HUES64 (cell line): Measurements from ENCODE around the gene CSF1R.

Experiments
- H3K27ac ChIP-seq: 2 replicates; pipeline ENCODE4 v1.7.0; 2013; ENCODE audit warnings: low read depth, low read length, inconsistent platforms
- H3K27me3 ChIP-seq: 2 replicates; pipeline ENCODE4 v1.6.1; 2013; ENCODE audit warnings: mild to moderate bottlenecking, low read length; ENCODE audit not compliant: insufficient read depth
- H3K36me3 ChIP-seq: 2 replicates; pipeline ENCODE4 v1.6.1; 2013; ENCODE audit warnings: mild to moderate bottlenecking, low read length; ENCODE audit not compliant: insufficient read depth
- H3K4me1 ChIP-seq: 2 replicates; pipeline ENCODE4 v1.6.1; 2013; ENCODE audit warnings: mild to moderate bottlenecking, low read length, moderate library complexity; ENCODE audit not compliant: insufficient read depth
- H3K4me3 ChIP-seq: 2 replicates; pipeline ENCODE4 v1.5.1; 2013; ENCODE audit warnings: mild to moderate bottlenecking, low read length, moderate library complexity
- H3K9ac ChIP-seq: 2 replicates; pipeline ENCODE4 v1.6.1; 2013; ENCODE audit warnings: mild to moderate bottlenecking, low read depth, low read length
- H3K9me3 ChIP-seq: 2 replicates; pipeline ENCODE4 v1.6.1; 2013; ENCODE audit warnings: low read depth, low read length; ENCODE audit not compliant: insufficient read depth
- WGBS: fragments of 150-250, 120-280 bp; methylation state at CpG from one replicate; pipeline ENCODE4 v1.1.7; 2013; ENCODE audit warnings: missing lambda C conversion rate; 5-methylcytosine and 5-hydroxymethylcytosine counted together

Gene CSF1R

GRCh38 chr5:150059623-150060022 lies 26.7 kb downstream of the CSF1R start:
- Histone ChIP-seq H3K9ac (no peak overlapping the region), H3K4me1 (peaks cover 12% of the 10 kb centered on the region), H3K27ac (no peak overlapping the region), H3K36me3 (peaks cover 7% of the 10 kb centered on the region; the same call in 1 of the 2 replicates), H3K4me3 (no peak overlapping the region), H3K27me3 (no peaks in the 10 kb centered on the region), H3K9me3 (no peaks in the 10 kb centered on the region)
- WGBS = 94% methylated on average over 11 of the region's 11 CpGs

- Histone ChIP-seq H3K9ac (no peak overlapping the region), H3K27me3 (no peaks in the 10 kb centered on the region), H3K27ac (no peak overlapping the region), H3K4me3 (no peak overlapping the region), H3K4me1 (peaks cover 12% of the 10 kb centered on the region), H3K36me3 (peaks cover 15% of the 10 kb centered on the region), H3K9me3 (no peaks in the 10 kb centered on the region)
- WGBS = 93% methylated on average over 6 of the region's 6 CpGs
Measured at GRCh38 chr5:150058480-150059126, 27.8 kb downstream of the CSF1R start.

- WGBS = 36% methylated on average over 5 of the region's 5 CpGs
- Histone ChIP-seq H3K9me3 (no peaks in the 10 kb centered on the region), H3K9ac (no peak overlapping the region), H3K27me3 (no peaks in the 10 kb centered on the region), H3K27ac (peak overlapping the region; percentile 64; the same call in 1 of the 2 replicates), H3K36me3 (peaks cover 21% of the 10 kb centered on the region), H3K4me3 (no peak overlapping the region), H3K4me1 (peaks cover 12% of the 10 kb centered on the region)
Measured at GRCh38 chr5:150057996-150058395, 28.4 kb downstream of the CSF1R start.

- H3K9ac ChIP-seq = no peak overlapping the region
- peaks cover 26% of the 10 kb centered on the region for H3K36me3 ChIP-seq
- no peak overlapping the region for H3K4me3 ChIP-seq
- no peaks in the 10 kb centered on the region for H3K27me3 ChIP-seq
- H3K4me1 ChIP-seq = peaks cover 12% of the 10 kb centered on the region
- H3K27ac ChIP-seq = peak overlapping the region; percentile 64; the same call in 1 of the 2 replicates
- H3K9me3 ChIP-seq = no peaks in the 10 kb centered on the region
- 85% methylated on average over 2 of the region's 2 CpGs for WGBS
Measured at GRCh38 chr5:150057511-150057910, 28.8 kb downstream of the CSF1R start.

- Histone ChIP-seq H3K36me3 (peaks cover 31% of the 10 kb centered on the region), H3K27ac (no peak overlapping the region), H3K9ac (no peak overlapping the region), H3K4me3 (no peak overlapping the region), H3K9me3 (no peaks in the 10 kb centered on the region), H3K27me3 (no peaks in the 10 kb centered on the region), H3K4me1 (peaks cover 12% of the 10 kb centered on the region)
- WGBS = 88% methylated on average over 8 of the region's 8 CpGs
Measured at GRCh38 chr5:150057052-150057451, 29.3 kb downstream of the CSF1R start.

GRCh38 chr5:150056075-150056443 lies 30.3 kb downstream of the CSF1R start:
- H3K36me3 ChIP-seq = peaks cover 40% of the 10 kb centered on the region
- no peak overlapping the region for H3K4me3 ChIP-seq
- 96% methylated on average over 9 of the region's 9 CpGs for WGBS
- no peaks in the 10 kb centered on the region for H3K9me3 ChIP-seq
- H3K4me1 ChIP-seq = peaks cover 12% of the 10 kb centered on the region
- H3K9ac ChIP-seq = no peak overlapping the region
- no peak overlapping the region for H3K27ac ChIP-seq
- H3K27me3 ChIP-seq = no peaks in the 10 kb centered on the region

GRCh38 chr5:150055326-150056074 lies 30.9 kb downstream of the CSF1R start:
- 98% methylated on average over 14 of the region's 14 CpGs for WGBS

GRCh38 chr5:150054569-150054968 lies 31.8 kb downstream of the CSF1R start:
- 100% methylated on average over 2 of the region's 2 CpGs for whole genome bisulfite sequencing

More at GRCh38 chr5:150055326-150056074, 30.9 kb downstream of the CSF1R start:
- Histone ChIP-seq H3K36me3 (peaks cover 46% of the 10 kb centered on the region), H3K4me1 (peaks cover 12% of the 10 kb centered on the region), H3K9me3 (no peaks in the 10 kb centered on the region), H3K4me3 (no peak overlapping the region), H3K27ac (no peak overlapping the region), H3K27me3 (no peaks in the 10 kb centered on the region), H3K9ac (no peak overlapping the region)

GRCh38 chr5:150053713-150054392 lies 32.5 kb downstream of the CSF1R start:
- Histone ChIP-seq H3K4me1 (peaks cover 12% of the 10 kb centered on the region), H3K36me3 (peaks cover 63% of the 10 kb centered on the region), H3K9me3 (no peaks in the 10 kb centered on the region), H3K27ac (no peak overlapping the region), H3K9ac (no peak overlapping the region), H3K4me3 (no peak overlapping the region), H3K27me3 (no peaks in the 10 kb centered on the region)
- WGBS = 92% methylated on average over 14 of the region's 14 CpGs

More at GRCh38 chr5:150054569-150054968, 31.8 kb downstream of the CSF1R start:
- peaks cover 12% of the 10 kb centered on the region for H3K4me1 ChIP-seq
- no peaks in the 10 kb centered on the region for H3K9me3 ChIP-seq
- H3K36me3 ChIP-seq = peaks cover 55% of the 10 kb centered on the region
- no peak overlapping the region for H3K27ac ChIP-seq
- H3K4me3 ChIP-seq = no peak overlapping the region
- no peaks in the 10 kb centered on the region for H3K27me3 ChIP-seq
- H3K9ac ChIP-seq = no peak overlapping the region

GRCh38 chr5:150052956-150053712 lies 33.2 kb downstream of the CSF1R start:
- H3K4me3 ChIP-seq = no peak overlapping the region
- no peaks in the 10 kb centered on the region for H3K9me3 ChIP-seq
- WGBS = 94% methylated on average over 9 of the region's 9 CpGs
- H3K9ac ChIP-seq = no peak overlapping the region
- H3K27ac ChIP-seq = no peak overlapping the region
- H3K27me3 ChIP-seq = no peaks in the 10 kb centered on the region
- H3K36me3 ChIP-seq = peaks cover 70% of the 10 kb centered on the region
- H3K4me1 ChIP-seq = peaks cover 7% of the 10 kb centered on the region
